GM19395 (cell line): ENCODE measurements around the gene CHST11.

ENCODE experiments used
- ATAC-seq: cut with Tn5 transposase; IDR thresholded peaks from one replicate; pipeline ENCODE4 v1.9.1; 2021; ENCODE audit warnings: mild to moderate bottlenecking, moderate library complexity; ENCODE audit not compliant: unreplicated experiment

The CHST11 gene

GRCh38 chr12:104501660-104502059, 44.9 kb downstream of the CHST11 start:
- no peak for ATAC-seq

GRCh38 chr12:104502217-104502616, 45.5 kb downstream of the CHST11 start:
- no peak for ATAC-seq

- ATAC-seq = no peak
Observed at GRCh38 chr12:104502638-104503037, 45.9 kb downstream of the CHST11 start.

GRCh38 chr12:104503191-104503590, 46.4 kb downstream of the CHST11 start:
- no peak for ATAC-seq

GRCh38 chr12:104504146-104504545, 47.4 kb downstream of the CHST11 start:
- no peak for ATAC-seq

- peak; percentile 97 for ATAC-seq
Observed at GRCh38 chr12:104505095-104505818, 48.5 kb downstream of the CHST11 start.

- no peak for ATAC-seq
Observed at GRCh38 chr12:104506676-104507401, 50.1 kb downstream of the CHST11 start.

- ATAC-seq = no peak
Observed at GRCh38 chr12:104507672-104508071, 50.9 kb downstream of the CHST11 start.

GRCh38 chr12:104508752-104509446, 52.2 kb downstream of the CHST11 start:
- no peak for ATAC-seq

- ATAC-seq = no peak
Observed at GRCh38 chr12:104510145-104510872, 53.6 kb downstream of the CHST11 start.

- ATAC-seq = no peak
Observed at GRCh38 chr12:104510873-104511440, 54.2 kb downstream of the CHST11 start.

GRCh38 chr12:104513681-104514080, 56.9 kb downstream of the CHST11 start:
- ATAC-seq = no peak

GRCh38 chr12:104514092-104514810, 57.5 kb downstream of the CHST11 start:
- no peak for ATAC-seq

- no peak for ATAC-seq
Observed at GRCh38 chr12:104515899-104516298, 59.2 kb downstream of the CHST11 start.

- no peak for ATAC-seq
Observed at GRCh38 chr12:104516821-104517220, 60.1 kb downstream of the CHST11 start.

GRCh38 chr12:104517880-104518279, 61.1 kb downstream of the CHST11 start:
- ATAC-seq = no peak

GRCh38 chr12:104519190-104520019, 62.7 kb downstream of the CHST11 start:
- no peak for ATAC-seq

- ATAC-seq = peak; percentile 51
Observed at GRCh38 chr12:104520242-104520900, 63.6 kb downstream of the CHST11 start.

GRCh38 chr12:104521731-104522130, 65.0 kb downstream of the CHST11 start:
- ATAC-seq = no peak
